SK-N-SH treated with all-trans-retinoic acid at 6 μM for 48 hours (cell line): ENCODE data around the gene COL9A3.

Experiments
- ATAC-seq: fragments of 200-7000 bp; cut with Tn5 transposase; 3 replicates; pipeline ENCODE4 v1.9.1; 2020; ENCODE audit warnings: mild to moderate bottlenecking, moderate library complexity
- ARNTL ChIP-seq: fragments of 450-650 bp; formaldehyde crosslinking; IDR thresholded peaks from 2 replicates; pipeline ENCODE4 v1.5.0; 2020; ENCODE audit warnings: low read depth, mild to moderate bottlenecking, moderate library complexity, borderline replicate concordance
- BACH2 ChIP-seq: fragments of 250-450 bp; sonication (Bioruptor Pico); IDR thresholded peaks from 2 replicates; pipeline ENCODE4 v1.9.0; 2021; ENCODE audit warnings: mild to moderate bottlenecking, borderline replicate concordance
- CSDC2 ChIP-seq: fragments of 250-450 bp; sonication (Bioruptor Pico); IDR thresholded peaks from 2 replicates; pipeline ENCODE4 v1.5.0; 2020; ENCODE audit warnings: mild to moderate bottlenecking, moderate library complexity
- CSRNP3 ChIP-seq: fragments of 250-450 bp; sonication (Bioruptor Pico); IDR thresholded peaks from 2 replicates; pipeline ENCODE4 v1.5.1; 2021; ENCODE audit warnings: mild to moderate bottlenecking, moderate library complexity
- ESRRG ChIP-seq: fragments of 250-450 bp; sonication (Bioruptor Pico); IDR thresholded peaks from 2 replicates; pipeline ENCODE4 v1.6.1; 2021; ENCODE audit warnings: mild to moderate bottlenecking
- GLIS3 ChIP-seq: fragments of 250-450 bp; sonication (Bioruptor Pico); IDR thresholded peaks from 2 replicates; pipeline ENCODE4 v1.5.0; 2020; ENCODE audit warnings: mild to moderate bottlenecking, moderate library complexity
- OSR1 ChIP-seq: fragments of 250-450 bp; sonication (Bioruptor Pico); IDR thresholded peaks from 2 replicates; pipeline ENCODE4 v1.8.0; 2022; ENCODE audit warnings: moderate library complexity, mild to moderate bottlenecking, inconsistent platforms
- PATZ1 ChIP-seq: fragments of 250-450 bp; sonication (Bioruptor Pico); IDR thresholded peaks from 2 replicates; pipeline ENCODE4 v1.8.0; 2020; ENCODE audit warnings: mild to moderate bottlenecking, moderate library complexity, borderline replicate concordance
- PPARA ChIP-seq: fragments of 250-450 bp; sonication (Bioruptor Pico); IDR thresholded peaks from 2 replicates; pipeline ENCODE4 v1.5.0; 2020; ENCODE audit warnings: mild to moderate bottlenecking, borderline replicate concordance
- SNAI2 ChIP-seq: fragments of 250-450 bp; sonication (Bioruptor Pico); IDR thresholded peaks from 2 replicates; pipeline ENCODE4 v1.5.0; 2020; ENCODE audit warnings: mild to moderate bottlenecking, moderate library complexity
- TCF4 ChIP-seq: fragments of 250-450 bp; sonication (Bioruptor Pico); IDR thresholded peaks from 2 replicates; pipeline ENCODE4 v1.8.0; 2021; ENCODE audit warnings: mild to moderate bottlenecking, moderate library complexity, borderline replicate concordance
- TOX ChIP-seq: fragments of 250-450 bp; sonication (Bioruptor Pico); IDR thresholded peaks from 2 replicates; pipeline ENCODE4 v1.8.0; 2021; ENCODE audit warnings: mild to moderate bottlenecking, moderate library complexity, borderline replicate concordance
- ZC3H10 ChIP-seq: fragments of 250-450 bp; sonication (Bioruptor Pico); IDR thresholded peaks from 2 replicates; pipeline ENCODE4 v1.5.1; 2021; ENCODE audit warnings: mild to moderate bottlenecking, moderate library complexity
- ZFP3 ChIP-seq: fragments of 250-450 bp; sonication (Bioruptor Pico); IDR thresholded peaks from 2 replicates; pipeline ENCODE4 v1.5.0; 2020; ENCODE audit warnings: mild to moderate bottlenecking, moderate library complexity
- ZFP30 ChIP-seq: fragments of 450-650 bp; formaldehyde crosslinking; IDR thresholded peaks from 2 replicates; pipeline ENCODE4 v1.5.0; 2022; ENCODE audit warnings: mild to moderate bottlenecking, moderate library complexity
- ZNF565 ChIP-seq: fragments of 450-650 bp; formaldehyde crosslinking; conservative IDR thresholded peaks from 2 replicates; pipeline ENCODE4 v1.5.0; 2020; ENCODE audit warnings: low read depth, mild to moderate bottlenecking, moderate library complexity
- ZNF70 ChIP-seq: fragments of 450-650 bp; formaldehyde crosslinking; IDR thresholded peaks from 2 replicates; pipeline ENCODE4 v1.5.0; 2020; ENCODE audit warnings: mild to moderate bottlenecking, moderate library complexity
- ZNF8 ChIP-seq: fragments of 450-650 bp; formaldehyde crosslinking; IDR thresholded peaks from 2 replicates; pipeline ENCODE4 v1.5.0; 2020; ENCODE audit warnings: mild to moderate bottlenecking, moderate library complexity
- TF ChIP-seq, protein P1 (sequence below): fragments of 250-450 bp; sonication (Bioruptor Pico); IDR thresholded peaks from 2 replicates; pipeline ENCODE4 v1.5.0; 2020; ENCODE audit warnings: mild to moderate bottlenecking, moderate library complexity

Gene COL9A3

GRCh38 chr20:62787321-62787720 lies 29.5 kb upstream of the COL9A3 start:
- no peak for ATAC-seq
- no peak for TF ChIP-seq GLIS3 (CRISPR knock-in tag)
- TF ChIP-seq ZFP30 (CRISPR knock-in tag), result no peak
- no peak for TF ChIP-seq ZFP3 (CRISPR knock-in tag)
- TF ChIP-seq CSDC2, result no peak
- TF ChIP-seq, all 23 proteins: peak for 0

DNA sequence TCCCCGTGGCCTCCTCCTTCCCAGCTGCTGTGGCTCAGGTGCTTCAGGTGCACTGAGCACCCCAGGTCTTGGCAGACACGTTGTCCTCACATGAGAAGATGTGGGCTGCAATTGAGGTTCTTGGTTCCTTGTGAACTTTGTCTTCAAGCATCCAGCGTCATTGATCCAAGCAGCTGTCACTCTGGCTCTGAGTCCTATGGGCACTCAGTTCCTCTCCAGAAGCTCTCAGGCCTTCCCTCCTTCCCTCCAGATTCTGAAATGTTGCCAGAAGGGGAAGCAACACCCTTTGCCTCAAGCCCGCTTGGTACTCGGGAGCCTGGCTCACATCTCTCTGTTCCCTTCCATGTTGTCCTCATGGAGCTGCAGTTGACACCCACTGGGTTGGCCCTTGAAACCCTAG lies 29.0 kb upstream of the COL9A3 start:
- ATAC-seq, result no peak
- TF ChIP-seq ARNTL (CRISPR knock-in tag) (no peak), PPARA (CRISPR knock-in tag) (no peak), ESRRG (CRISPR knock-in tag) (no peak), TCF4 (CRISPR knock-in tag) (no peak), CSDC2 (no peak)
- TF ChIP-seq, protein P1, sequence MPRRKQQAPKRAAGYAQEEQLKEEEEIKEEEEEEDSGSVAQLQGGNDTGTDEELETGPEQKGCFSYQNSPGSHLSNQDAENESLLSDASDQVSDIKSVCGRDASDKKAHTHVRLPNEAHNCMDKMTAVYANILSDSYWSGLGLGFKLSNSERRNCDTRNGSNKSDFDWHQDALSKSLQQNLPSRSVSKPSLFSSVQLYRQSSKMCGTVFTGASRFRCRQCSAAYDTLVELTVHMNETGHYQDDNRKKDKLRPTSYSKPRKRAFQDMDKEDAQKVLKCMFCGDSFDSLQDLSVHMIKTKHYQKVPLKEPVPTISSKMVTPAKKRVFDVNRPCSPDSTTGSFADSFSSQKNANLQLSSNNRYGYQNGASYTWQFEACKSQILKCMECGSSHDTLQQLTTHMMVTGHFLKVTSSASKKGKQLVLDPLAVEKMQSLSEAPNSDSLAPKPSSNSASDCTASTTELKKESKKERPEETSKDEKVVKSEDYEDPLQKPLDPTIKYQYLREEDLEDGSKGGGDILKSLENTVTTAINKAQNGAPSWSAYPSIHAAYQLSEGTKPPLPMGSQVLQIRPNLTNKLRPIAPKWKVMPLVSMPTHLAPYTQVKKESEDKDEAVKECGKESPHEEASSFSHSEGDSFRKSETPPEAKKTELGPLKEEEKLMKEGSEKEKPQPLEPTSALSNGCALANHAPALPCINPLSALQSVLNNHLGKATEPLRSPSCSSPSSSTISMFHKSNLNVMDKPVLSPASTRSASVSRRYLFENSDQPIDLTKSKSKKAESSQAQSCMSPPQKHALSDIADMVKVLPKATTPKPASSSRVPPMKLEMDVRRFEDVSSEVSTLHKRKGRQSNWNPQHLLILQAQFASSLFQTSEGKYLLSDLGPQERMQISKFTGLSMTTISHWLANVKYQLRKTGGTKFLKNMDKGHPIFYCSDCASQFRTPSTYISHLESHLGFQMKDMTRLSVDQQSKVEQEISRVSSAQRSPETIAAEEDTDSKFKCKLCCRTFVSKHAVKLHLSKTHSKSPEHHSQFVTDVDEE, result no peak
- TF ChIP-seq, all 23 proteins: peak for 0

GRCh38 chr20:62788607-62789006 lies 28.2 kb upstream of the COL9A3 start:
- no peak for ATAC-seq
- TF ChIP-seq GLIS3 (CRISPR knock-in tag) (no peak), TOX (no peak), PATZ1 (CRISPR knock-in tag) (no peak), ZFP30 (CRISPR knock-in tag) (no peak), OSR1 (CRISPR knock-in tag) (no peak), ZNF70 (CRISPR knock-in tag) (no peak), ZNF565 (CRISPR knock-in tag) (no peak), PPARA (CRISPR knock-in tag) (no peak)

GRCh38 chr20:62790075-62790474 lies 26.8 kb upstream of the COL9A3 start:
- TF ChIP-seq SNAI2 (no peak), ZFP3 (CRISPR knock-in tag) (no peak), PATZ1 (CRISPR knock-in tag) (no peak), ZC3H10 (no peak), BACH2 (no peak), ZNF8 (CRISPR knock-in tag) (no peak), ZNF70 (CRISPR knock-in tag) (no peak), ARNTL (CRISPR knock-in tag) (no peak), PPARA (CRISPR knock-in tag) (no peak), CSRNP3 (CRISPR knock-in tag) (no peak), GLIS3 (CRISPR knock-in tag) (no peak), TOX (no peak), ZNF565 (CRISPR knock-in tag) (no peak), TCF4 (CRISPR knock-in tag) (no peak)
- TF ChIP-seq, protein P1, result no peak
- no peak for ATAC-seq
